ENCODE measurements around the gene PTAFR.

Gene PTAFR, protein sequence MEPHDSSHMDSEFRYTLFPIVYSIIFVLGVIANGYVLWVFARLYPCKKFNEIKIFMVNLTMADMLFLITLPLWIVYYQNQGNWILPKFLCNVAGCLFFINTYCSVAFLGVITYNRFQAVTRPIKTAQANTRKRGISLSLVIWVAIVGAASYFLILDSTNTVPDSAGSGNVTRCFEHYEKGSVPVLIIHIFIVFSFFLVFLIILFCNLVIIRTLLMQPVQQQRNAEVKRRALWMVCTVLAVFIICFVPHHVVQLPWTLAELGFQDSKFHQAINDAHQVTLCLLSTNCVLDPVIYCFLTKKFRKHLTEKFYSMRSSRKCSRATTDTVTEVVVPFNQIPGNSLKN

GRCh38 chr1:28176492-28177470, at the start of gene PTAFR:
TSS of gene PTAFR (minus strand) at chr1:28176690. CDS start at chr1:28151021, 25,669 bp downstream.
- DNase-seq, result no peak

GRCh38 chr1:28213315-28213714, 36.8 kb upstream of the PTAFR start:
- DNase-seq, result no peak

- DNase-seq, result no peak
Measured at GRCh38 chr1:28209700-28210099, 33.2 kb upstream of the PTAFR start.

- DNase-seq, result peak; percentile 27
Measured at GRCh38 chr1:28208818-28209441, 32.4 kb upstream of the PTAFR start.

GRCh38 chr1:28205243-28205642, 28.8 kb upstream of the PTAFR start:
- DNase-seq, result no peak

- DNase-seq, result no peak
Measured at GRCh38 chr1:28200234-28200873, 23.9 kb upstream of the PTAFR start.

- no peak for DNase-seq
Measured at GRCh38 chr1:28199328-28200233, 23.1 kb upstream of the PTAFR start.

DNA sequence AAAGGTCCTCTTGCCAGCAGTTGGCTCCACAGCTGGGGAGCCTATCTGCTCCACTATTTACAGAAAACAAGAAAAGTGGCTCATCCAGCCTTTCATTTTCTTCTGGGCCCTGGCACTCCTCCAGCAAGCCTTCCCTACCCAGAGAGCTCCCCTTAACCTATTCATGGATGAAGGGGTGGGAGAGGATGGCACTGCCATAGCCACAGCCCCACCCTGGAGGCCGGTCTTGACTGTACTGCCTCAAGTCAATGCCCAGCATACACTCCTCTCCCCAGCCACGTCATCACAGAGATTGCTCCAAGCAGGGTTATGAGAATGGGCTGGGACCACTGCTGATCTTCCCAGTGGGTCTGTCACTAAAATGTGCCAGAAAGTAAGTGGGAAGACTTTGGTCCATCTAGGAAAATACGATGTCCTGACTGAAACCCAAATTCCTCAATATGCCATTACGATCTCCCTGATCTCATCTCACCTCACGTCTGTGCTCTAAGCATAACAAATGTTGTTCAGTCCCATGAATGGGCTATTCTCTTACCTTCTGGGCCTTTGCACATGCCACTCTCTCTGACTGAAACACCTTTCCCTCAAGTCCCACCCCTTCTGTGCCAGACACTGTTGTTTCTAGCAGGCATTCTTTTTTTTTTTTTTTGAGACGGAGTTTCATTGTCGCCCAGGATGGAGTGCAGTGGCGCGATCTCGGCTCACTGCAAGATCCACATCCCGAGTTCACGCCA, 21.4 kb upstream of the PTAFR start:
- DNase-seq, result no peak

DNA sequence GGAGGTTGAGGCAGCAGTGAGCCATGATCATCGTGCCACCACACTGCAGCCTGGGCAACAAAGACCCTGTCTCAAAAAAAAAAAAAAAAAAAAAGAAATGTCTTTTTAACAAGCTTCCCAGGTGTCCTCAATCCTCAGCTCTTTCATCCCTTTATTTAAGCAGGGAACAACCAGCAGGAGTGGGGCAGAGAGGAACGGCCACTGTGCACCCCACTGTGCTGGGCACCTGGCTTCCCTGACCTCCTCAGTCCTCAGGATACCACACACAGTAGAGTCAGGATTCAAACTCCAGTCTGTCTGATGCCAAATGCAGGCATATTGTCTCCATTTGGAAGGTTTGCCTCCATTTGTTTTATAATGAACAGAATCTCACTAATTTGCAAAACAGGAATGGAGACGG, 19.8 kb upstream of the PTAFR start:
- no peak for DNase-seq

GRCh38 chr1:28195780-28196179, 19.3 kb upstream of the PTAFR start:
- no peak for DNase-seq

- no peak for DNase-seq
Measured at GRCh38 chr1:28194326-28195035, 18.0 kb upstream of the PTAFR start.

DNA sequence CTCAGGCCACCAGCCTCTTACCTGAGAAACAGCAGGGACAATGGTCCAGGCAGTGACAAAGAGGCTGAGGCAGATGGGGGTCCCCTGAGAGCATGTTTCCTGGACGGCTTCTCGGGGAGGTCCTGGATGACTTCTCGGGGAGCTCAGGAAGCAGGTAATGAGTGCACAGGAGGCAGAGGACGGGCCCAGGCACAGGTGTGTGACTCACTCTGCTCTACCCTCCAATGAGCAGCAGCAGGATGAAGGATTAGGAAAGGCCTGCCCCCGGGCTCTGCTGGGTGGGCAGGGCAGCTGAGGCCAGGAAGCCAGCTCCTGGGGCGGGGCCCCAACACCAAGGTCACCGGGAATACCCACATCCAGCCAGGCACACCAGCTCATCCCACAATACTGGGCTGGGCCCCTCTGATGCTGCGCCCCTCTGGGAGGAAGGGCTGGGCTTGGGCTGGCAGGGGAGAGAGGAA, 17.2 kb upstream of the PTAFR start:
- no peak for DNase-seq

DNA sequence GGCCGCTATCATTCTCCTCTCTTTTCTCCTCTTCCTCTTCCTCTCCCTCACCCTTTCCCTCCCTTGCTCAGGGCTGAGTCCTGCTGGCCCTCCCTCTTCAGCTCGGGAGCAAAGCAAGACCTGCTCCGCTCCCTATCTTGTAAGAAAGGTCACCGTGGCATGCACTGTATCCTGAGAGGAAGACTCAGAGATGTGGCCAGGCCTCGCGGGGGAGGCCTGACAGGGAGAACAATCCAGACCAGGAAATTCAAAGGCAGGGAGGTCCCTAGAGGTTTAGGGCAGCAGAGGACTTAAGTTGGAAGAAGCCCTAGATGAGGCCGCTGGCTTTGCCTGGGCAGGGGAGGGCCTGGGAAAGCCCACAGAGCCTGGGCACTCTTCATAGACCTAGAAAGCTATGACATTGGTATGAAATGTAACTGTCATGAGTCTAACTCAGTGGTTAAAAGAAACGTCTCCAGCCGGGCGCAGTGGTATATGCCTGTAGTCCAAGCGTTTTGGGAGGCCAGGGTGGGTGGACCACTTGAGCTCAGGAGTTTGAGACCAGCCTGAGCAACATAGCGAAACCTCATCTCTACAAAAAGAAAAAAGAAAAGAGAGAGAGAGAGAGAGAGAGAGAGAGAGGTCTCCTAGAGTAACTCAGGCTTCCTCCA, 14.6 kb upstream of the PTAFR start:
- no peak for DNase-seq

GRCh38 chr1:28190337-28190979, 14.0 kb upstream of the PTAFR start:
- no peak for DNase-seq

GRCh38 chr1:28185071-28185470, 8.6 kb upstream of the PTAFR start:
- DNase-seq, result no peak

GRCh38 chr1:28180306-28181305, 4.1 kb upstream of the PTAFR start:
- DNase-seq, result no peak

GRCh38 chr1:28178690-28179485, 2.4 kb upstream of the PTAFR start:
- DNase-seq, result no peak
